ENCODE results near the gene RPL3.

DNA sequence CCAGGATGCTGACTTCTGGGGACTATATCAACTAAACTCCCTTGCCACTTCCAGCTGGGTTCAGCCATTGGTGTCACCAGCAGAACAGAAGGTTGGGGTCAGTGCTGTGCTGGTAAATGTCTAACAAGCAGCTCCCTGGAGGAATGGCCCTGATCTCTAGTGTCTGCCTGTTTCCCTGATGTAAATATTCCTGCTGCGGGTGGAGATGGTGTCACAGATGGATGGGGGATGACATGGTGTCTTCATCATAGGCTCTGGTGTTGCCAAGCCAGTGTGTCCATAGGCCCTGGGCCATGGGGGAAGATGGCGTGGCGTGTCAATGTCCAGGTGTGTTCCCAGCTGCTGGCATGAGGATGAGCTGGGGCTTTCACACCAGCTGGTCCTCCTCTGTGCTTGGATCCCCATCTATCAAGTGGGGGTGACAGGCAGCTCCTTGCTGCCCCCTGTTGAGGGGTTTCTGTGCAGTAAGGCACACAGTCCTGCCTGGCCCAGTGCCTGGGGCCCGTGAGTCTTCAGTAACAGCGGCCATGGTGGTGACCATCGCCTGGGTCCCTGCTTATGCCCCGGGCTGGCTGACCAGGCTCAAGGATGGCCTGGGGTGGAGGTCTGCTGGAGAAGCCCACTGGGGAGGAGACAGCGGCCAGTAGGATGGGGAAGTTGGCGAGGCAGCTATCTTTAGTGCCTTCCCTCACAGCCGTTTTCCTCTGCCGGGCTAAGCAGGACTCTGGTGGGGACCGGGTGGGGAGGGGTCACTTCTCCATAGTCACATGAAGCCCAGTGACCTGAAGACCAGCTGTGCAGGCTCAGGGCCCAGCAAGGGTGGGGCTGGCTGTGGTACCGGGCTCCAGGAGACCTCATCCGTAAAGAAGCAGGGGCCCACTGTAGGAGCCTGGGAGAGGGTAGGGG is 12.7 kb downstream of the RPL3 start:
- TF ChIP-seq POLR2A (IDR thresholded peaks at IDR 0.05; ENCODE audit: low read depth, low read length) (no peak), TAF1 (IDR thresholded peaks at IDR 0.05; ENCODE audit: borderline replicate concordance, low read depth, low read length) (no peak)

Measured in GM12892 (cell line).